Activated naive CD4-positive, alpha-beta T cell treated with anti-CD3 and anti-CD28 coated beads, Interleukin-2, amount 50 U/mL, for 72 hours (primary cell): ENCODE data around the gene NTNG2. TPM values are rescaled to one million over a fixed set of nuclear protein-coding genes. Genes with fewer than 3 reads are reported as not detected.

Experiments
- ATAC-seq, 2 donors: fragments of 150-1000 bp; cut with Tn5 transposase; 2 replicates each; pipeline ENCODE4 v1.10.0; 2021; ENCODE audit warnings: mild to moderate bottlenecking in 2 of 2, moderate library complexity in 2 of 2
- DNase-seq, 2 donors: peaks; one replicate each; pipeline ENCODE4 v3.0.0; 2021 to 2022; ENCODE audit warnings: low spot score in 2 of 2
- H3K27ac Mint-ChIP-seq, 2 donors: one replicate each; pipeline ENCODE4 v1.8.0; 2022; ENCODE audit warnings: mild to moderate bottlenecking in 2 of 2, mixed read lengths in 2 of 2
- H3K36me3 Mint-ChIP-seq, 2 donors: one replicate each; pipeline ENCODE4 v1.8.0; 2022; ENCODE audit warnings: mixed read lengths in 2 of 2
- H3K9me3 Mint-ChIP-seq, 2 donors: one replicate each; pipeline ENCODE4 v1.8.0; 2022; ENCODE audit warnings: mixed read lengths in 2 of 2
- total RNA-seq, 2 donors: library from RNA; stranded (reverse); gene quantifications; one replicate each; pipeline ENCODE4 v1.2.3, GENCODE V29; 2022

Gene NTNG2
- total RNA-seq, 2 donors from 2014 or later: 2.2 to 2.4 TPM

GRCh38 chr9:132207839-132208615, 46.2 kb downstream of the NTNG2 start:
- DNase-seq (no peak), ATAC-seq (peak in 1 of 2 donors; percentile 87)
- Mint-ChIP-seq H3K27ac (peak overlapping the region; percentile 6 to 81), H3K36me3 (no peaks in the 10 kb centered on the region), H3K9me3 (no peaks in the 10 kb centered on the region)

- no peaks in the 10 kb centered on the region for H3K9me3 Mint-ChIP-seq
- DNase-seq: no peak
- peak overlapping the region in 1 of 2 donors; percentile 81 for H3K27ac Mint-ChIP-seq
Measured at GRCh38 chr9:132209228-132209627, 47.4 kb downstream of the NTNG2 start.

GRCh38 chr9:132210472-132211145, 48.8 kb downstream of the NTNG2 start:
- H3K27ac Mint-ChIP-seq: no peak overlapping the region
- no peaks in the 10 kb centered on the region for H3K36me3 Mint-ChIP-seq
- DNase-seq (no peak), ATAC-seq (peak; percentile 28 to 58)
- H3K9me3 Mint-ChIP-seq: no peaks in the 10 kb centered on the region

More at GRCh38 chr9:132209228-132209627, 47.4 kb downstream of the NTNG2 start:
- no peak for ATAC-seq
- H3K36me3 Mint-ChIP-seq: no peaks in the 10 kb centered on the region

- ATAC-seq: no peak
- Mint-ChIP-seq H3K27ac (no peak overlapping the region), H3K9me3 (no peaks in the 10 kb centered on the region), H3K36me3 (no peaks in the 10 kb centered on the region)
- DNase-seq: no peak
Measured at GRCh38 chr9:132211570-132211969, 49.7 kb downstream of the NTNG2 start.

GRCh38 chr9:132214027-132214622, 52.3 kb downstream of the NTNG2 start:
- Mint-ChIP-seq H3K9me3 (no peaks in the 10 kb centered on the region), H3K36me3 (no peaks in the 10 kb centered on the region), H3K27ac (no peak overlapping the region)
- no peak for DNase-seq
- ATAC-seq: no peak

- ATAC-seq (no peak), DNase-seq (no peak)
- no peaks in the 10 kb centered on the region for H3K9me3 Mint-ChIP-seq
- no peaks in the 10 kb centered on the region for H3K36me3 Mint-ChIP-seq
- H3K27ac Mint-ChIP-seq: no peak overlapping the region
Measured at GRCh38 chr9:132216861-132217619, 55.2 kb downstream of the NTNG2 start.

GRCh38 chr9:132218208-132218607, 56.4 kb downstream of the NTNG2 start:
- Mint-ChIP-seq H3K9me3 (no peaks in the 10 kb centered on the region), H3K36me3 (no peaks in the 10 kb centered on the region), H3K27ac (no peak overlapping the region)
- DNase-seq (no peak), ATAC-seq (no peak)

- ATAC-seq (no peak), DNase-seq (no peak)
- no peaks in the 10 kb centered on the region for H3K9me3 Mint-ChIP-seq
Measured at GRCh38 chr9:132221941-132222340, 60.1 kb downstream of the NTNG2 start.

GRCh38 chr9:132224645-132225044, 62.8 kb downstream of the NTNG2 start:
- no peaks in the 10 kb centered on the region for H3K36me3 Mint-ChIP-seq
- no peak for DNase-seq
- no peaks in the 10 kb centered on the region for H3K9me3 Mint-ChIP-seq
- no peak for ATAC-seq
- H3K27ac Mint-ChIP-seq: no peak overlapping the region

More at GRCh38 chr9:132221941-132222340, 60.1 kb downstream of the NTNG2 start:
- no peak overlapping the region for H3K27ac Mint-ChIP-seq
- H3K36me3 Mint-ChIP-seq: no peaks in the 10 kb centered on the region

GRCh38 chr9:132226571-132227430, 64.9 kb downstream of the NTNG2 start:
- ATAC-seq (no peak), DNase-seq (no peak)
- no peaks in the 10 kb centered on the region for H3K9me3 Mint-ChIP-seq
- H3K36me3 Mint-ChIP-seq: no peaks in the 10 kb centered on the region
- H3K27ac Mint-ChIP-seq: no peak overlapping the region

GRCh38 chr9:132228062-132228461, 66.2 kb downstream of the NTNG2 start:
- Mint-ChIP-seq H3K9me3 (no peaks in the 10 kb centered on the region), H3K27ac (peak overlapping the region in 1 of 2 donors; percentile 58), H3K36me3 (no peaks in the 10 kb centered on the region)
- DNase-seq: no peak
- ATAC-seq: peak in 1 of 2 donors; percentile 26

GRCh38 chr9:132230605-132231004, 68.7 kb downstream of the NTNG2 start:
- Mint-ChIP-seq H3K27ac (no peak overlapping the region), H3K9me3 (no peaks in the 10 kb centered on the region), H3K36me3 (no peaks in the 10 kb centered on the region)
- ATAC-seq (no peak), DNase-seq (no peak)

GRCh38 chr9:132231019-132231701, 69.3 kb downstream of the NTNG2 start:
- Mint-ChIP-seq H3K27ac (no peak overlapping the region), H3K9me3 (no peaks in the 10 kb centered on the region), H3K36me3 (no peaks in the 10 kb centered on the region)
- ATAC-seq (no peak), DNase-seq (no peak)

GRCh38 chr9:132232522-132232921, 70.7 kb downstream of the NTNG2 start:
- H3K36me3 Mint-ChIP-seq: no peaks in the 10 kb centered on the region
- no peak overlapping the region for H3K27ac Mint-ChIP-seq
- no peaks in the 10 kb centered on the region for H3K9me3 Mint-ChIP-seq
- no peak for ATAC-seq
- DNase-seq: no peak

GRCh38 chr9:132233138-132233537, 71.3 kb downstream of the NTNG2 start:
- Mint-ChIP-seq H3K36me3 (no peaks in the 10 kb centered on the region), H3K9me3 (no peaks in the 10 kb centered on the region), H3K27ac (no peak overlapping the region)
- DNase-seq: no peak
- ATAC-seq: no peak
